Measurements from ENCODE around the gene RDH14.

RDH14 gene, protein sequence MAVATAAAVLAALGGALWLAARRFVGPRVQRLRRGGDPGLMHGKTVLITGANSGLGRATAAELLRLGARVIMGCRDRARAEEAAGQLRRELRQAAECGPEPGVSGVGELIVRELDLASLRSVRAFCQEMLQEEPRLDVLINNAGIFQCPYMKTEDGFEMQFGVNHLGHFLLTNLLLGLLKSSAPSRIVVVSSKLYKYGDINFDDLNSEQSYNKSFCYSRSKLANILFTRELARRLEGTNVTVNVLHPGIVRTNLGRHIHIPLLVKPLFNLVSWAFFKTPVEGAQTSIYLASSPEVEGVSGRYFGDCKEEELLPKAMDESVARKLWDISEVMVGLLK

DNA sequence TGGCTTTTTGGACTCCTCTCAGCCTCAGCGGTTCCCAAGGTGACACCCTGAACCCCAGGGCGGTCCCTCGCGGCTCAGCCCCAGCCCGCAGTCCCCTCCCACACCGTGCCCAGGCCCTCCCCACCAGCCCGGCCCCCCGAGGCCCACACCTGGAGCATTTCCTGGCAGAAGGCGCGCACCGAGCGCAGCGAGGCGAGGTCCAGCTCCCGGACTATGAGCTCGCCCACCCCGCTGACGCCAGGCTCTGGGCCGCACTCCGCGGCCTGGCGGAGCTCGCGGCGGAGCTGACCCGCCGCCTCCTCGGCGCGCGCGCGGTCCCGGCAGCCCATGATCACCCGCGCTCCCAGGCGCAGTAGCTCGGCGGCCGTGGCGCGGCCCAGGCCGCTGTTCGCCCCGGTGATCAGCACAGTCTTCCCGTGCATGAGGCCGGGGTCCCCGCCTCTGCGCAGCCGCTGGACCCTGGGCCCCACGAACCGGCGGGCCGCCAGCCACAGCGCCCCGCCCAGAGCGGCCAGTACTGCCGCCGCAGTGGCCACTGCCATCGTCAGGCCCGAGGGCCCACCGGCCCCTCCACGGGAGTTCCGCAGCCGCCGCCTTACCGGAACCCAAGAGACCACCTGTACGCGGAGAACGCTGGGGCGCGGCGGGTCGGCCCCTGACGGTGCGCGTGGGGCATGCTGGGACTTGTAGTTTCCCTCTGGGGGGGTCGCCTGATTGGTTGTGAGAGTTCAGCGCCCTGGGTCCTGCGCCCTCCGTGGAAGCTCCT, at the start of gene RDH14:
Gene RDH14, minus strand, starts transcription at position 623 of the 766 bp plus-strand sequence. Its CDS starts 81 bp downstream, at position 542.
- H3K4me3 Mint-ChIP-seq: peak within 1 kb of the TSS; percentile 88
- H3K36me3 Mint-ChIP-seq (ENCODE audit: low read depth): peaks cover 52% of the 10 kb centered on the region
- H3K4me1 Mint-ChIP-seq (ENCODE audit: low read depth): peaks cover 44% of the 10 kb centered on the region
- H3K9me3 Mint-ChIP-seq: peaks cover 3% of the 10 kb centered on the region
- H3K27me3 Mint-ChIP-seq: no peaks in the 10 kb centered on the region
- H3K27ac Mint-ChIP-seq: peak within 1 kb of the TSS; percentile 94

- H3K27ac Mint-ChIP-seq: no peak overlapping the region
- H3K27me3 Mint-ChIP-seq: no peaks in the 10 kb centered on the region
Measured at GRCh38 chr2:18610090-18610489, 49.6 kb upstream of the RDH14 start.

GRCh38 chr2:18605115-18605514, 44.7 kb upstream of the RDH14 start:
- no peaks in the 10 kb centered on the region for H3K27me3 Mint-ChIP-seq
- no peaks in the 10 kb centered on the region for H3K36me3 Mint-ChIP-seq (ENCODE audit: low read depth)
- no peaks in the 10 kb centered on the region for H3K9me3 Mint-ChIP-seq
- no peak overlapping the region for H3K27ac Mint-ChIP-seq
- no peak overlapping the region for H3K4me3 Mint-ChIP-seq
- peaks cover 6% of the 10 kb centered on the region for H3K4me1 Mint-ChIP-seq (ENCODE audit: low read depth)

More at GRCh38 chr2:18610090-18610489, 49.6 kb upstream of the RDH14 start:
- Mint-ChIP-seq H3K36me3 (ENCODE audit: low read depth) (no peaks in the 10 kb centered on the region), H3K4me3 (no peak overlapping the region), H3K9me3 (no peaks in the 10 kb centered on the region), H3K4me1 (ENCODE audit: low read depth) (peaks cover 6% of the 10 kb centered on the region)

- Mint-ChIP-seq H3K4me1 (ENCODE audit: low read depth) (peaks cover 6% of the 10 kb centered on the region), H3K4me3 (no peak overlapping the region), H3K36me3 (ENCODE audit: low read depth) (no peaks in the 10 kb centered on the region), H3K9me3 (no peaks in the 10 kb centered on the region), H3K27me3 (no peaks in the 10 kb centered on the region), H3K27ac (no peak overlapping the region)
Measured at GRCh38 chr2:18604531-18604885, 44.1 kb upstream of the RDH14 start.

GRCh38 chr2:18603854-18604530, 43.5 kb upstream of the RDH14 start:
- Mint-ChIP-seq H3K27ac (no peak overlapping the region), H3K9me3 (no peaks in the 10 kb centered on the region), H3K27me3 (no peaks in the 10 kb centered on the region), H3K4me1 (ENCODE audit: low read depth) (peaks cover 6% of the 10 kb centered on the region), H3K4me3 (no peak overlapping the region), H3K36me3 (ENCODE audit: low read depth) (no peaks in the 10 kb centered on the region)

GRCh38 chr2:18602298-18602697, 41.8 kb upstream of the RDH14 start:
- Mint-ChIP-seq H3K27me3 (no peaks in the 10 kb centered on the region), H3K4me1 (ENCODE audit: low read depth) (peaks cover 6% of the 10 kb centered on the region), H3K27ac (no peak overlapping the region), H3K9me3 (no peaks in the 10 kb centered on the region), H3K36me3 (ENCODE audit: low read depth) (no peaks in the 10 kb centered on the region), H3K4me3 (no peak overlapping the region)

DNA sequence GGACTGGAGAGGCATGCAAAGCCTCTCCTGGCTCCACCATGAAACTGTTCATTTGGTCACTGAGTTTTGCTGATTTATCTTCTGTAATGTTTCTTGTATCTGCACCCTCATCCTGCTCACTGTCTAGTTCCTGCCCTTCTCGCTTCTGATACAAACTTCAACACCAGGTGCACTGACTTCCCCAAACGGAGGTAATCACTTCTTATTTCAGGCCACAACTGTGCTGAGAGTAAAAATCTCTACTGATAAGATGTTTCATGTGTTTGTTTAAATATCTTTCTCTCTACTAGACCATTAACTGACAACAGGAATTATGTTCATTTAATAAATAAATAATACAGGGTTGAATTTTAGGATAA, 39.8 kb upstream of the RDH14 start:
- Mint-ChIP-seq H3K27ac (no peak overlapping the region), H3K27me3 (no peaks in the 10 kb centered on the region), H3K4me3 (no peak overlapping the region), H3K36me3 (ENCODE audit: low read depth) (peaks cover 6% of the 10 kb centered on the region), H3K9me3 (no peaks in the 10 kb centered on the region), H3K4me1 (ENCODE audit: low read depth) (peaks cover under 1% of the 10 kb centered on the region)

DNA sequence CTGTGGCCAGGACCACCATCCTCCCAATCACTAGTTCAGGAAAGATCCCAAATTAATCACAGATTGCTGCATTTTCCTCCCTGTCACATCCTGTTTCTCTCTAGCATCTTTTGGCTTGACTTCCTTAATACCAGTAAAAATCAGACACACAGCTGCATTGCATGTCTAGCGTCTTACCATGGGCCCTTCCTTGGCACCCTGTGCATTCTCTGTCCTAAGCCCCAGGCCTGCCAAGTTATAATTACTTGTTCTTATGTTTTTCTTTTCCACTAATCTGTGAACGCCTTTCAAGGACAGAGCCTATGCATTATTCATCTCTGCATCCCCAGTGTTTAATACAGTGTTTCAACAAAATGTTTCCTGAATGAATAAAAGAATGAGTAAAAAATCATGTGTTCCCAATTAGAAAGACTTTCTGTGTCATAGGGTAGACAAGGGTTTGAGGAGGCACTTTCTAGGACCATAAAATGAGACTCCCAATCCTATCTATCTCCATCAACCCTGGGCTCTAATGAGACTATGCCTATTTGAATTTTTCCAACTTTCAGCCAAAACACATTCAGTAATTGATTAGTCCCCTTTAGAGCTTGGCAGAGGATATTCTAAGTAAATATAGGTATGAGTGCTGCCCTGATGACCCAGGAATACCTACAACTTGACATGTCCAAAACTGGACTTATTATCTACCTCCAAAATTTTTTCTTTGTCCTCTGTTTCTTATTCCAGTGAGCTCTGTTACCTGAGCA, 39.2 kb upstream of the RDH14 start:
- Mint-ChIP-seq H3K36me3 (ENCODE audit: low read depth) (peaks cover 6% of the 10 kb centered on the region), H3K4me3 (no peak overlapping the region), H3K9me3 (no peaks in the 10 kb centered on the region), H3K27ac (no peak overlapping the region), H3K27me3 (no peaks in the 10 kb centered on the region), H3K4me1 (ENCODE audit: low read depth) (no peaks in the 10 kb centered on the region)

- Mint-ChIP-seq H3K27me3 (no peaks in the 10 kb centered on the region), H3K9me3 (no peaks in the 10 kb centered on the region), H3K4me3 (no peak overlapping the region), H3K4me1 (ENCODE audit: low read depth) (no peaks in the 10 kb centered on the region), H3K27ac (no peak overlapping the region), H3K36me3 (ENCODE audit: low read depth) (peaks cover 6% of the 10 kb centered on the region)
Measured at GRCh38 chr2:18598848-18599484, 38.5 kb upstream of the RDH14 start.

DNA sequence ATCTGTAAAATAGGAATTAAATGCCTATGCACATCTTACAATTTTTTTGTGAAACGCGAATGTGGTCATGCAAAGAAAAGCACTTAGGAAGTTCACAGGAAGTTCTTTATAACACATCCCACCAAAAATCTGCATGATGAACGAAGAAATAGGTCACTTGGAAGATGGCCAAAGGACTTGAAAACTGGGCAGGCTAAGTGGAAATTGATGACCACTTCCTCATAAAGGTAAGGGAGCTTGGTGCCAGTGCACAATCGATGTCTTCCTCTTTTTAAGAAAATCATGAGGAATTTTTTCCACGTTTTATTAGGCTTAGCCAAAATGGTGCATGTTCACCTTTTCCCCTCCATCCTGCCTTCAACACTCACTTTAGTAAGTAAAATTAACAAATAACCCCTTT, 37.2 kb upstream of the RDH14 start:
- H3K4me1 Mint-ChIP-seq (ENCODE audit: low read depth): no peaks in the 10 kb centered on the region
- H3K36me3 Mint-ChIP-seq (ENCODE audit: low read depth): peaks cover 6% of the 10 kb centered on the region
- no peaks in the 10 kb centered on the region for H3K27me3 Mint-ChIP-seq
- H3K9me3 Mint-ChIP-seq: peaks cover under 1% of the 10 kb centered on the region
- no peak overlapping the region for H3K27ac Mint-ChIP-seq
- H3K4me3 Mint-ChIP-seq: no peak overlapping the region

- Mint-ChIP-seq H3K27ac (no peak overlapping the region), H3K4me1 (ENCODE audit: low read depth) (no peaks in the 10 kb centered on the region), H3K9me3 (peaks cover 3% of the 10 kb centered on the region), H3K4me3 (no peak overlapping the region), H3K27me3 (no peaks in the 10 kb centered on the region), H3K36me3 (ENCODE audit: low read depth) (peaks cover 10% of the 10 kb centered on the region)
Measured at GRCh38 chr2:18596993-18597392, 36.5 kb upstream of the RDH14 start.

DNA sequence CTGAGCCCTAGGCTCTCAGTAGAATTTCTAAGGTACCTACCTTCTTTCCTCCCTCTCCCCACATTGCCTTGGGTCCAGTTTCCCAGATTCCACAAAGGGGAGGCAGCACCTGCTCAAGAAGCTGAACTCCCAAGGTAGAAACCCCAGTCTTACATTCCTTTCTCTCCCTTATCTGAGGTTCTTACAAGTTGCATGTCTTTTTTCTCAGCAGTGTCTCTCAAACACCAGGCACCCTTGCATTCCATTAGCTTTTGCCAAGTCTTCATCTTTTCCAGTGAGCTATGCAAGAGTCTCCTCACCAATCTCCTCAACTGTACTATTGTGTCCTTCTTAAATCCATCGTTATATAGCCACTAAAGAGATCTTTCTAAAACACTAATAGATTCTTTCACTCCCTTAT, 33.0 kb upstream of the RDH14 start:
- H3K27me3 Mint-ChIP-seq: no peaks in the 10 kb centered on the region
- H3K4me1 Mint-ChIP-seq (ENCODE audit: low read depth): no peaks in the 10 kb centered on the region
- H3K9me3 Mint-ChIP-seq: peaks cover 3% of the 10 kb centered on the region
- H3K4me3 Mint-ChIP-seq: no peak overlapping the region
- no peak overlapping the region for H3K27ac Mint-ChIP-seq
- H3K36me3 Mint-ChIP-seq (ENCODE audit: low read depth): peaks cover 19% of the 10 kb centered on the region

- Mint-ChIP-seq H3K27me3 (no peaks in the 10 kb centered on the region), H3K36me3 (ENCODE audit: low read depth) (peaks cover 19% of the 10 kb centered on the region), H3K27ac (no peak overlapping the region), H3K9me3 (peaks cover 3% of the 10 kb centered on the region), H3K4me3 (no peak overlapping the region), H3K4me1 (ENCODE audit: low read depth) (no peaks in the 10 kb centered on the region)
Measured at GRCh38 chr2:18592372-18592771, 31.9 kb upstream of the RDH14 start.

DNA sequence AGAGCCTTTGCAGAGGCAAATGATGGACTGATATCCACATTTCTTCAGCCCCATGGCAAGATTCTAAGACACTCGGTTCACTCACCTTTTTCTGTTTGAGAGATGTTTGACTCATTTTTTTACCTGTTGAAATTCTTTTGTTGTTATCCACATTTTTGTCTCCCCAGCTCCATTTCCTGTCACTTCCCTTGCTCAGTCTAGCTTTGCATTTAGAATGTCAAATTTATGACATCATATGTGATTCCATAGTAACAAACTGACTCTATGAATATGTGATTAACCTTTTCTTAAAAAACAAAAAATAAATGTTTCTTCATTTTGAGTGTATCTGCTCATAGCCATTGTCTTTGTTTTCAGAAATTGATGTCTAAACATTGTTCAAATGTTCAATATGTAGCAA, 28.9 kb upstream of the RDH14 start, which contains the start of gene NT5C1B:
Gene NT5C1B, minus strand, starts transcription at position 216 of the 400 bp plus-strand sequence. Its CDS starts 101 bp downstream, at position 115.
- no peak within 1 kb of the TSS for H3K27ac Mint-ChIP-seq
- H3K4me1 Mint-ChIP-seq (ENCODE audit: low read depth): no peaks in the 10 kb centered on the region
- H3K27me3 Mint-ChIP-seq: no peaks in the 10 kb centered on the region

More for the DNA sequence above, 28.9 kb upstream of the RDH14 start, which contains the start of gene NT5C1B:
- Mint-ChIP-seq H3K36me3 (ENCODE audit: low read depth) (peaks cover 27% of the 10 kb centered on the region), H3K9me3 (peaks cover 3% of the 10 kb centered on the region), H3K4me3 (no peak within 1 kb of the TSS)
